ENCODE results near the gene RHOJ.
"Not testable (repeated sequence)": the region's sequence is repeated elsewhere in the genome, so short reads cannot be mapped to it uniquely, and the experiment has no call there.

- not testable (repeated sequence) for TF ChIP-seq ZNF274 (IDR thresholded peaks at IDR 0.05; ENCODE audit: low read depth, low read length); SUZ12 (IDR thresholded peaks at IDR 0.05; ENCODE audit: extremely low read depth, insufficient read depth, insufficient read length); YY1 (IDR thresholded peaks at IDR 0.05; ENCODE audit: insufficient read depth, insufficient read length)
Observed at GRCh38 chr14:63165267-63165666, 39.0 kb upstream of the RHOJ start.
